LNCAP (cell line): ENCODE data around the gene SERPINE2.

Experiments
- CTCF ChIP-seq: fragments of 450-650 bp; IDR thresholded peaks from 2 replicates; pipeline ENCODE4 v1.5.1; 2017; ENCODE audit warnings: mild to moderate bottlenecking

Gene SERPINE2

DNA sequence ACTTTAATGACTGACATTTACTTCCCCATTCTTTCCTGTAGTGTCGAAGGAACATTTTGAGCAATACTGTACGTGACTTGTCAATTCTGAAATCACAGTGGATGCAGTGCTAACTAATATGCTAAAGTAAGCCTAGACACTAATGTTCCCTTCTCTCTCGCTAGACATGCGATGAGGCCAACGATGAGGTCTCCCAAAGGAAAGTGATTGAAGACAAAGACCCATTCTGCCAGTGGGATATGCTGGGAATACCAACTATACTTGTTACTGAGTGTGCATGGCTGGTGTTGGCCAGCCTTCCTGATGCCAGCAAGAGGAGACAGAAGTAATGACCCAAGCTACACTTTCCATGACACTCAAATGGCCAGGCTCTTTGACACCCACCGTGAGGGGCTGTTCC is 2.5 kb upstream of the SERPINE2 start:
- TF ChIP-seq CTCF = no peak

GRCh38 chr2:224040753-224041152 is 1.7 kb upstream of the SERPINE2 start:
- no peak for TF ChIP-seq CTCF

GRCh38 chr2:224039770-224040440 is 819 bp upstream of the SERPINE2 start:
- no peak for TF ChIP-seq CTCF

DNA sequence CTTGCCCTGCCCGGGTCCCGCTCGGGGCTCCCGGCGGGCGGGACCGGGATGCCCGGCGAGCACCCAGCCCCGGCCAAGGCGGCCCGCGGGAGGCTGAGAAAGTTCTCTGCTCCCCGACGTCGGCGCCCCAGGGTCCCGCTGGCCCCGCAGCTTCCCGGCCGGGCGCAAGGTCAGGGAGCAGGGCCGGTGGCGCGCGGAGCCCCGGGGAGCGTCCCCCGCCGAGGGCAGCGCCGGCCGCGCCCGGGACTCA is 331 bp downstream of the SERPINE2 start:
- TF ChIP-seq CTCF = no peak

DNA sequence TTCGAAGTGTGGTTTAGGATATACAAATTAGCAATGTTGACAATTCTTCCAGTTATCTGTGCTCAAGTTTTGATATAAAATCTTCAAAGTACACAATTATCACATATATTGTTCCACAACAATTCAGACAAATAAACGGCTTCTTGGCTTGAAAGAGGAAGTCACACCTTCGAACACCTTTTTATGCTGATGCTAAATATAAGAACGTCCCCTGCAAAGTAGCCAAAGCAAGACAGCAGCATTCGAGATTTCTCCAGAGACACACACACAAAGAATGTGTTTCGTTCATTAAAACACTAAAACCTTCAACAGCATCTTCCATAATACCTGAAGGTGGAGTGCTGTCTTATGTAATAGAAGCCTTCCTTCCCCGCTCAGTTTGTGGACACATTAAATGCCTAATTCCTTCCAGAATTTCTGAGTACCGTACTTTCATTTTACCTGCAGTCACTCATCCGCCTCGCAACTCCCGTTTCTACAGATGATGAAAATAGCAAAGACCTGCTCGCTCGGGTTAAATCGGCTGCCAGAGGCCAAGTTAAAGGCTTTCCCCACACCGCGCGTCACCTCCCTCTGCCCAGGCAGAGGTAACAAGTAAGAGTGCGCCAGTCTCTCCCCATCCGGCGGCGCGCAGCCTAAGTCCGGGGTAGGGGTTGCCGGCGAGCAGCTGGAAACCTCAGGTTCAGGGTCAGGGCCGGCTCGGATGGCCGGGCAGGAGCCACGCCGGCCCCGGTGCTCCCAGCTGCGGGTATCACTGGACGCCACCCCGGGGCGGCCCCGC is 847 bp downstream of the SERPINE2 start:
- no peak for TF ChIP-seq CTCF

GRCh38 chr2:224036731-224037361 is 2.2 kb downstream of the SERPINE2 start:
- TF ChIP-seq CTCF = no peak

DNA sequence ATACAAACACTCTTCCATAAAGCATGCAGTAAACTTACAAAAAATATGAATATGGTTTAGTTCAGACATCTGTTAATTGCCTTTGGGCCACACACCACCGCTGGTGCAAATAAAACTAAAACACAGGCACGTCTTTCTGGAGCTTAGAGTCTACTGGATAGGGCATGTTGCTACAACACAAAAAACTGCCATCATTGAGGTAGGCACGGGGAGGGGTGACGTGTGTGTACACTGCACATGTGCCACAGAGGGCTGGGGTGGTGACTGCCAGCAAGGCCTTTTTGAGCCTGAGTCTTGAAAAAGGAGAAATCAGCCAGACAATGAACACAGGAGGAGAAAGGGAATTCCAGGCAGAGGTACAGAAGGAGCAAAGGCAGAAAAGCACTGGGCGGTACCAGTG is 5.1 kb downstream of the SERPINE2 start:
- TF ChIP-seq CTCF = no peak
